Central memory CD4-positive, alpha-beta T cell (primary cell): Measurements from ENCODE around the gene PPP1R7.
"Not testable (repeated sequence)": the region's sequence is repeated elsewhere in the genome, so short reads cannot be mapped to it uniquely, and the experiment has no call there.

Experiments
- DNase-seq: peaks from one replicate; pipeline ENCODE4 v3.0.0; 2022

The PPP1R7 gene

DNA sequence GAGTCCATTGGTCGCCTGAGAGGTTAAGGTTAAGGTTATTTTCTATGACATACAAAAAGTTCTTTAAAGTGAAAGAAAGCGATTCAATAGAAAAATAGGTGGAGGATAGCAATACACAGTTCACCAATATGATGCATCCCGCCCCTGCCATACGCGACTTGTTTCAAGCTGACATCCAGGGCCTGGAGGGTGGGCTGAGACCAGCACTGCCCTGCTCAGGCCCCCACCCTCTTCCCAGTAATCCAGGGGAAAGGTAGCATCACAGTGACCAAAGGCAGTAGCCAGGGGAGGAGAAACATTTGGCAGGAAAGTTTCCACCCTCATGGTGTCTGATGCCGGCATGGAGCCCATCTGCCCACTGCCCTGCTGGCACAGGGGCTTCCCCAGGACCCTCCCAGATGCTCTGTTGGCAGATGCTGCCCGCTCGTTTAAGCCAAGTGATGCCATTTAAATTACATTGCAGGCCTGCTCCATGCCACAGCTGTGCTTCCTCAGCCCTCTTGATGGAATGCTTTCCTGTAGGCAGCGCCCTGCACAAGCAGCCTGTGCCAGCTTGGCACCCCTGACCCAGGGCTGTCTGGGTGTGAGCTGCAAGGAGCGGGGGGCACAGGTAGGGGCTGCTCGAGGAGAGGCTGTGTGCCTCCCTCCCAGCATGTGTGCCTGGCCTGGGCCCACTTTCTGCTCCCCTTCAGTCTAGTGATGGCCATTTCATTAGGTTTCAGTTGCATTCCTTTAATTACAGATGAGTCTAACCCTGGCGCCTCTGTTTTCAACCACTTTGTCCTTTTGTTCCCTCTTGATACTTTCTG, 27.5 kb downstream of the PPP1R7 start:
- DNase-seq, result no peak

- no peak for DNase-seq
Measured at GRCh38 chr2:241178961-241179360, 28.7 kb downstream of the PPP1R7 start.

DNA sequence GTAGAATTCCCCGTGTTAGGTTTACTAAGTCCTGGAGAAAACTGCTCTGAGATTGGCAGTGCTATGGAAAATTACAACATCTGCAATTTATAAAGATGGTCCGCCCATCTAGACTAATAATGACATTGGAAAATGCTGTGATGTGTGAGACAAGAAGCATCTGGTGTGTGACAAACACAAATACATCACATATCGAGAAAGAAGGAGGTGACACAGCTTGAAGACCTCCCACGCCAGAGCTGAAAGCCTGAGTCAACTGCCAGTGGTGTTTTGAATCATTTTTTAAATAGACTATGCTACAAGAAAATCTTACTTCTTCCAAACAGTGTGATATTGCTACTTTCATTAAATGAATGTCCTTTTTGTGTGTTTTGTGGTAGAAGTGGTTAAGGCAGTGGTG, 29.6 kb downstream of the PPP1R7 start:
- DNase-seq, result no peak

DNA sequence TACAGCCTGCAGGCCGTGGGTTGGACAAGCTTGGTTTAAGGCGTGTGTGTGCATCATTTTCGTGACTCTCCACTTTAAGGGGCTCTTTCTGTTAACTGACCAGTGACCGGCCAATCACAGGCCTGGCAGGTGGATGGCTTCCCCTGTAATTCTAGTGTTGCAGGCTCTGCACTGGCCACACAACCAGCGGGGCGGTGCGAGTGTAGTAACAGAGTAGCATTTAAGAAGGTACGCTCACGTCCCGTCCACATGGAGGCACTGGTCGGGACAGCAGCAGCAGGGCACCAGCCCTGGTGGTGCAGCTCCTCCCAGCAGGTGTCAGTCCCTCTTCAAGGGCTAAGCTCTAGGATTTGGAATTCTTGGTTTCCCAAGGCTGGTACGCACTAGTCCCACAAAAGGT, 30.2 kb downstream of the PPP1R7 start:
- DNase-seq, result no peak

DNA sequence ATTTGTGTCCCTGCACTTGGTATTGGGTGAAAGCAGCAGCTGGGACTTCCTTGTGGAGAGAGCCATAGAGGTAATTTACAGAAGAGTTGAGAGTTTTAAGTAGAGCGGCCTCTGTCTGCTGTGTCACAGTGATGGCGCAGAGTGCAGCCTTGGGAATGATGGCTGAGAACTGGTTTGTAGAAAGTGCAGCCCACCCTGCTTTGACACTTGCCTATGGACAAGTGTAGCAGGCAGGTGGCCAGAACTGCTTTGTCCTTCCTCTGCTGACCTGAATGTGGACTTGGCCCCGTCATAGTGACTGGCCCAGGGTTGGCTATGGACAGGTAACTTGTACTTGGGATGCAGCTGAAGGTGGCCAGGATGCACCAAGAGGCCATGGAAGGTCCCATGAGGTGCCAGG, 31.9 kb downstream of the PPP1R7 start:
- DNase-seq, result no peak

DNA sequence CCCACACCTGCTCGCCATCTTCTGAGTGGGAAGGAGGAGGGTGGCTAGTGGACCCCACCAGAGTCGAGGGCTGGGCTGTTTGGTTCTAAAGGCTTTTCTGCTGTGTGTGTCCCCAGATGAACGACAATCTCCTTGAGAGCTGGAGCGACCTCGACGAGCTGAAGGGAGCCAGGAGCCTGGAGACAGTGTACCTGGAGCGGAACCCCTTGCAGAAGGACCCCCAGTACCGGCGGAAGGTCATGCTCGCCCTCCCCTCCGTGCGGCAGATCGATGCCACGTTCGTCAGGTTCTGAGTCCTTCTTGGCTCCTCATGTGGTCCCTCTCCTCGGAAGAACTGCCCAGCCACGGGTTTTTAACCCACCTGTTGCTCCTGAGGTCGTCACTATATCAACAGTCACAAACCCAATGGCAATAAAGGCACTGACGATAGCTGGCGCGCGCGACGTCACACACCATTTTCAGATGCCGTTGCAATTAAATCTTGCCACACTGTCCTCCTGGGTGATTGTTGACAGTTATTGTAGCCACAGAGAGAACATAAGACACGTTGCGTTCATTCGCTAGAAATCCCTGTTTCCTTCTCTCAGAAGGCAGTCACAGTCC, 32.4 kb downstream of the PPP1R7 start:
- no peak for DNase-seq

DNA sequence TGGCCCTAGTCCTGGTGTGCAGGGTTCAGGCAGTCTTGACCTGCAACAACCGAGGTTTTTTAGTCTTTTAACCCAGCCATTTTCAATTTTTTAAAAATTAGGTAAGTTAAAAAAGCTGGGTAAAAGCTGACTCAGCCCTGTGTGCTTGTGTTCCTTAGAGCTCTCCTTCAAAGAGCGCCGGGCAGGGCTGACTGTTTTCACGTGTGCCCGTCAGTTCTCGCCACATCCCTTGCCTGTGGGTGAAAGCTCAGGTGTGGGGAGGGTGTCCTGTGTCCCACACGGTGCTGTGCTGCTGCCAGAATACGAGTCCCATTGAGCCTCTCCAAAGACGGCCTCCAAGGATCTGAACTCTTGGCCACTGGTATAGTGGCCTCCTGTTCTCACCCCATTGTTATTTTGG, 33.0 kb downstream of the PPP1R7 start:
- no peak for DNase-seq

DNA sequence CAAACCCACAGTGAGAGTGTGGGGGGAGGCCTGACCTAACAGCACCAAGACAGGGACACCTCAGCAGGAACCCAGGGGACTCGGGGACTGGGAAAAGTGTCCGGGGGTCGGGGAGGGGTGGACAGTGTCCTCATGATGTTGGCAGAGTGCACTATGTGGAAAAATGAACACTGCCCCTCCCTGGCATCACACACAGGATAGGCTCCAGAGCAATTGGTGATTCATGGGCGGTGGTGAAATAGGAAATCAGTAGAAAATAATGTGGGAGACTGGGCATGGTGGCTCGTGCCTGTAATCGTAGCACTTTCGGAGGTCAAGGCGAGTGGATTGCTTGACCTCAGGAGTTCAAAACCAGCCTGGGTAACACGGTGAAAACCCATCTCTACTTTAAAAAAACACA, 34.6 kb downstream of the PPP1R7 start:
- DNase-seq, result no peak

DNA sequence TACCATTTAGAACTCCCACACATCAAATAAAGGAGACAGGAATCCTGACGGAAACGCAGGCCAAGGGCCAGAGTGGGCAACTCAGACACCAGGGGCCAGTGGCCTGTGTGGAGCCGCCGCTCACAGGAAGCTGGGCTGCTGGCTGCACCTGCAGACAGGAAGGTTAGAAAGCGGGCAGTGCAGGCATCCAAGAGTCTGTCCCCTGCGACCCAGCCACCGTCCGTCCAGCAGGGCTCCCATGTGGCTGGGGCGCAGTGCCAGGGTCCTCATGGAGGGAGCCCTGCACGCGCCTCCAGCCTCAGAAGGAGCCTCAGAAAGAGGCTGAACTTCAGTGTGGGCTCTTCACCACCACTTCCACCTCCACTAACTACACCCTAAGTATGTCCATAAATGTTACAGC, 35.7 kb downstream of the PPP1R7 start:
- no peak for DNase-seq

- DNase-seq, result no peak
Measured at GRCh38 chr2:241187101-241187917, 37.0 kb downstream of the PPP1R7 start.

- no peak for DNase-seq
Measured at GRCh38 chr2:241187918-241188234, 37.6 kb downstream of the PPP1R7 start.

- DNase-seq, result no peak
Measured at GRCh38 chr2:241188361-241189092, 38.3 kb downstream of the PPP1R7 start, which contains the start of gene ANO7. ANO7 (plus strand) TSS chr2:241188677; CDS start chr2:241190064, 1,387 bp downstream.

- no peak for DNase-seq
Measured at GRCh38 chr2:241189093-241189855, 39.0 kb downstream of the PPP1R7 start.

DNA sequence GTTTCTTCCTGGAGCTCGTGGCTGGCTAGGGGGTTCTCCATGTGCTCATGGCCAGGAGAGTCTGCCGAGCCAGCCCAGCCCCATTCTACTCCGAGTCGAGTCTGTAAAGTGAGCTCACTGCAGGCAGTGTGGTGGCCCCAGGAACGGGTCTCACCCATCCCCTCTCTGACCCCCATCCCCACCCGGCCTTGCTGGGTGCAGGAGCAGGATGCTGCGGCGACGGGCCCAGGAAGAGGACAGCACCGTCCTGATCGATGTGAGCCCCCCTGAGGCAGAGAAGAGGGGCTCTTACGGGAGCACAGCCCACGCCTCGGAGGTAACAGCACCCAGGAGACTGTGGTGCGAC, 39.6 kb downstream of the PPP1R7 start:
- no peak for DNase-seq

GRCh38 chr2:241190291-241190981, 40.2 kb downstream of the PPP1R7 start:
- no peak for DNase-seq

GRCh38 chr2:241191081-241191480, 40.8 kb downstream of the PPP1R7 start:
- DNase-seq, result no peak

DNA sequence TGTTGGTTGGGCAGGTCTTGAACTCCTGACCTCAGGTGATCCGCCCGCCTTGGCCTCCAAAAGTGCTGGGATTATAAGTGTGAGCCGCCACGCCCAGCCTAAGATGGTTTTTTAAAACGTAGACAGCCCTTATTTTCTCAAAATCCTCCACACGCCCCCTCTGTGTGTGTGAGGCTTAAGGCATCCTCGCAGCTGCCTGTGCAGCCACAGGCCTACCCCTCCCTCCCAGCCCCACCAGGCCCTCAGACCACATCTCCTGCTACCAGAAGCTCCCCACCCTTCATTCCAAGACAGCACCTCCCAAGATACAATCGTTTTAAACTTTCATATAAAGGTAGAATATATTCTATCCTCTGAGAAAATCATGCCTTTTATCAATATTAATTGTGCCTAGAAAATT, 43.0 kb downstream of the PPP1R7 start:
- no peak for DNase-seq

DNA sequence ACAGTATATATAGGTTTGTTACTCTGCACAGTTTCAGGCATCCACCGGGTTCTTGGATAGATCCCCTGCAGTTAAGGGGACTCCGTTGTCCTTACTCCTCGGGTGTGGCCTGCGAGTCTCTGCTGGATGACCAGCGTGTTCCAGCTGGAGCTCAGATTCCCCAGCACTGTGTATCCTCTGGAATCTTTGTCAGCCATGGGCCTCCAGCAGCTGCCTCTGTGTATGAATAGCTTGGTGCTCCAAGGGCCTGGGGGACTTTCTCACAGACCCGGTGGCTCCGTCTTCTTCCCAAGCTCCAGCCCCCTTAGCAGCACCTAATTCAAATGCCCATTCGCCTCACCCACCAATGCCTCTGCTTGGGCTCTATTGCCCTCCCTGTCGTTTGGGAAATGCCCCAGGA, 44.5 kb downstream of the PPP1R7 start:
- no peak for DNase-seq

DNA sequence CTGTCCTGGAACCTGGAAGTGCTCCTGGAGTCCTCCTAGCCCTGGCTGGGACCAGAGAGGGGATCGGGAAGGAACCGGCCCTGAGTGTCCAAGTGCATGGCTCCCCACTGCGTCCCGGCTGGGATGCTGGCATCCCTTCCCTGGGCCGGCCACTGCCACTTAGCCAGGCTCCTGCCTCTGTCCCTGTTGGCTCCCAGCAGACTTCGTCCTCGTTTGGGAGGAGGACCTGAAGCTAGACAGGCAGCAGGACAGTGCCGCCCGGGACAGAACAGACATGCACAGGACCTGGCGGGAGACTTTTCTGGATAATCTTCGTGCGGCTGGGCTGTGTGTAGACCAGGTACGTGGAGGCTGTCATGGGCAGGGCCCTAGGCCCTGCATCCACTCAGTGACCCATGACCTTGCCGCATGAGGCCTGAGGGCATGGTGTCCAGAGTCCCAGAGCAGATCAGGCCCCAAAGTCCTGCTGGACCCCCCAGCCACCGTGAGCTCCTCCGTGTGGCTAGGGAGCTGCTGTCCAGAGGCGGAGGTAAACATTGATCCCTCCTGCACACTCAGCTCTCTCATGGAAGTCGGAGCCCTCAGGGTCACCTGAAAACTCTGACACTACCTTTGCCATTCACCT, 45.4 kb downstream of the PPP1R7 start:
- DNase-seq, result no peak

GRCh38 chr2:241197246-241197645, 47.0 kb downstream of the PPP1R7 start:
- DNase-seq, result not testable (repeated sequence)

- no peak for DNase-seq
Measured at GRCh38 chr2:241197947-241198346, 47.7 kb downstream of the PPP1R7 start.
